C4-2B (cell line): ENCODE measurements around the gene FHIT.

Source experiments
- H3K27ac ChIP-seq: fragments of 450-650 bp; 2 replicates; pipeline ENCODE4 v1.5.1; 2017
- CTCF ChIP-seq: fragments of 450-650 bp; conservative IDR thresholded peaks from 2 replicates; pipeline ENCODE4 v1.5.1; 2017; ENCODE audit warnings: mild to moderate bottlenecking
- ZFX ChIP-seq: fragments of 450-650 bp; IDR thresholded peaks from 2 replicates; pipeline ENCODE4 v1.6.1; 2017

The FHIT gene

GRCh38 chr3:60855250-60855649 is 396.0 kb downstream of the FHIT start:
- H3K27ac ChIP-seq, result no peak overlapping the region
- TF ChIP-seq CTCF (no peak), ZFX (no peak)

GRCh38 chr3:60854791-60855190 is 396.5 kb downstream of the FHIT start:
- TF ChIP-seq ZFX, result no peak
- no peak for TF ChIP-seq CTCF
- no peak overlapping the region for H3K27ac ChIP-seq

GRCh38 chr3:60847791-60848190 is 403.5 kb downstream of the FHIT start:
- no peak overlapping the region for H3K27ac ChIP-seq
- TF ChIP-seq CTCF (no peak), ZFX (no peak)

DNA sequence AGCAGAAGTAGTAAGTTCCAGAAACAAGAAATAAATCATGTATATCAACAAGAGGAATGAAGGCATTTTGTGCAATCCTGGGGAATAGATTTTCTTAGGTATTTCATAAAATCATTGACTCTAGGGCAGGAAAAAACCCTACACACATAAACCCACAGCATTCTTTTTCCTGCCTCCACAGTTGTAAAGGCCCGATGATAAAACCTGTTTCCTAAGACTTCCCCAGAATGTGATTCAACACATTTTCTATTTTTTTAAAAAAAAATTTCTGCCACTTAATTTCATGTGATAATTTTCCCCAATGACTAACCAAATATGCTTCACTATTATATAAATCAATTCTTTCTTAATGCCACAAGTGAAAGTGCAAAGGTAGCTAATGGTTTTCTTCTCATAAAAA is 407.0 kb downstream of the FHIT start:
- no peak for TF ChIP-seq ZFX
- no peak for TF ChIP-seq CTCF
- no peak overlapping the region for H3K27ac ChIP-seq

DNA sequence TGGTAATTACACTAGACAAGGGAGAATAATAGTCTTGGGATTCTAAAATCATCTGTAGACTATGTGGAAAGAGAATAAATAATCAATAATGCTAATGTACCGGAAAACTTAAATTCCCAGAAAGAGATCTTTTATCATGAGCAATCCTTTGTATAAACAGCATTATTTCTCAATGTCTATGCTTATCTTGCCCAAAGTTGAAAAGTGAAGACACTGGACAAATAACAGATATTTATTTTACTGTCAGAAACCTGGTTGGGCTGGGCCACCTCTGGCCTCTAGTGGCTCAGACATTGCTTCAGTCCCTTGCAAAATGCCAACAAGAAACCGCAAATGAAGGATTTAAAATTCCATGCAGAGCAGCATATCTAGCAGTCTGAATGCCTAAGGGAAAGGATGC is 409.9 kb downstream of the FHIT start:
- H3K27ac ChIP-seq, result no peak overlapping the region
- TF ChIP-seq CTCF (no peak), ZFX (no peak)

DNA sequence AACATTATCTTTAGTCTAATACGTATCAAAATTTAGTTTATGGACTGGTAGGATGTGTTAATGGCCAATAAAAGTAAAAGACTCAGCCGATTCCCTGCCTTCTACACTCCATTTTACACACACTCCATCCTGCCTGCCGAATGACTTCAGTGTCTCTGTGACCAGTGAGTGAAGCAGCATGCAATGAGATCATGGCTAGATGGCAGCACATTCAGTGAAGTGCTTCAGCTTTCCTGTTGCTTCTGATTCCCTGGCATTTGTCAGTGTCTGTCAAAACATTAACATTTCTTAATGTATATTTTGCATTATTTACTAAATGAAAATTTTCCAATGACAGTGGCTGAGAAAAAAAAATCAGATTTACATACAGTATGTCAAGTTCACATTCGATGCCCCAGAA is 412.0 kb downstream of the FHIT start:
- no peak overlapping the region for H3K27ac ChIP-seq
- TF ChIP-seq CTCF (no peak; the same call in 1 of the 2 replicates), ZFX (no peak)

- no peak overlapping the region for H3K27ac ChIP-seq
- TF ChIP-seq ZFX (no peak), CTCF (no peak)
These were observed 415.5 kb downstream of the FHIT start for GRCh38 chr3:60835796-60836195.
